Stimulated activated CD8-positive, alpha-beta memory T cell treated with anti-CD3 and anti-CD28 coated beads, Interleukin-4, amount 100 ng/mL, for 24 hours (primary cell): ENCODE measurements around the gene MAP3K6.
A peak's percentile ranks its signal among the peaks of the same experiment; 100 is the strongest.

Experiments
- DNase-seq: peaks from one replicate; pipeline ENCODE4 v3.0.0-alpha.2; 2020; ENCODE audit warnings: low read depth

Gene MAP3K6

DNA sequence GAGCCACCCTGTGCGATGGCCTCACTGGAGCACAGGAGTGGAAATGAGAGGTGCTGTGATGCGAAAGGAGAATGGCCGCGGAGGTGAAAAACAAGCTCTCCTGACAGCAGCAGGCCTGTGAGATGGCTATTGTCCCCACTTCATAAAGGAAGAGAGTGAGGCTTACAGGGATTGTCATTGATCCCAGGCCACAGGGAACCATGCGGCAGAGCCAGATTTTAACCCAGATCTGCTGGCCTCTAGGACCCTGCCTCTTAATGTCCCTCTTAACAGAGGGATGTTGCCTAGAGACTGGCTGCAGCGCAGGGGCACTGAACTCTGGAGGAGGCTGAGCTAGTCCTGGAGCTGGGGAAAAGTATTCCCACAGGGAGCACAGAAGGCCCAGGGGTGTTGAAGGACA lies 28.0 kb downstream of the MAP3K6 start:
- DNase-seq, result no peak

DNA sequence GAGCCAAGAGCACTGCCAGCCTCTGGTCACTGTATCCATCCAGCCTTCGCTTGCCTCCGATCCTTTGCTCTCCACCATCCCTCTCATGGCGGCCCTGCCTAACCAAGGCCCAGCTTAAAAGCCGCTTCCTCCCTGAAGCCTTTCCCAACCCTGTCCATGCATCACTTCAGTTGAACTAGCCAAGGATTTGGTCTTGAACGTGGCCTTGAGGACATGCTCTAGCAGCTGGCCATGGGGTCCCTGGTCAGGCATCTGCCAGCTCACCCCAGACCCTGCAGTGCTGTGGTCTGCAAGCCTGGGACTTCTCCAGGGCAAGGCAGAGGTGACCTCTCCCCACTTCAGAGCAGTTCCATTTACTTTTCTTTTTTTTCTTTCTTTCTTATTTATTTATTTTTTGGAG lies 30.0 kb downstream of the MAP3K6 start:
- DNase-seq, result no peak

DNA sequence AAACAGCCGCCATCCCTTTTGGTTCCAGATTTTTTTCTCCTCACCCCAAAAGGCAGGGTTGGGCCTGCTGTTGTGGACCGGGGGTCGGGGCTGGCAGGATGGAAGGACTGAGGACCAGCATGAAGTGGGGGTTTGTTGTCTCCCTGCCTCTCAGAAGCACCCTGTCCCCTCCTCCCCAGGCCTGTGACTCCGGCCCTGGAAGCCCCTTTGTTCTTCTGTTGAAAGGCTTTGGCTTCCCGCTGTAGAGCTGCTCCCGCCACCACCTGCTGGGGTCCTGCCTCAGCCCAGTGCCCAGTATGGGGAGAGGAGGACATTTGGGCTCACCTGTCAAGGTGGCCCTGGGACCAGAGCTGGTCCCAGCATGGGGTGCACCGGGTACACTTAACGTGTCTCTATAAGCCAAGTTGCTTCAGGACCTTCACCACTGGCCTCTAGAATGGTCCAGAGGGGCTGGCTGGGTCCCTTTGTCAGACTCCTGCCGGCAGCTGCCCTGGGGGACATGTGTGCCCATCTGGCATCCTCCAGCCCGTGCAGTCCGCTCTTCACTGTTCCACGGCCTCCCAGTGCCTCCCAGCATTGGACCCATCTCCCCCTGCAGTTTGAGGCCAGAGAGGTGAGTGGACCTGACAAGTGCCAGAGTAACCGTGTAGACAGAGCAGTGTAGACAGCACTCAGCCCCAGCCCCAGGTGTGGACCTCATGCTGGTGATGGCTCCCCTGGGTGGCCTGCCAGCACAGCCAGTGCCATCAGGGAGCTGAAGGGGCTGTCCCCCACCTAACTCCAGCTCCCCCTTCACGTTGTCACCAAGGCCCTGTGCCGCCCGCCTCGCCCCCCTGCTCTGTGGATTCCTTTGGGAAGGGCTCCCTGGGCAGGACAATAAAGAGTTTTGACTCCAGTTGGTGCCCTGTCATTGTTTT lies 31.0 kb downstream of the MAP3K6 start:
- DNase-seq, result no peak

DNA sequence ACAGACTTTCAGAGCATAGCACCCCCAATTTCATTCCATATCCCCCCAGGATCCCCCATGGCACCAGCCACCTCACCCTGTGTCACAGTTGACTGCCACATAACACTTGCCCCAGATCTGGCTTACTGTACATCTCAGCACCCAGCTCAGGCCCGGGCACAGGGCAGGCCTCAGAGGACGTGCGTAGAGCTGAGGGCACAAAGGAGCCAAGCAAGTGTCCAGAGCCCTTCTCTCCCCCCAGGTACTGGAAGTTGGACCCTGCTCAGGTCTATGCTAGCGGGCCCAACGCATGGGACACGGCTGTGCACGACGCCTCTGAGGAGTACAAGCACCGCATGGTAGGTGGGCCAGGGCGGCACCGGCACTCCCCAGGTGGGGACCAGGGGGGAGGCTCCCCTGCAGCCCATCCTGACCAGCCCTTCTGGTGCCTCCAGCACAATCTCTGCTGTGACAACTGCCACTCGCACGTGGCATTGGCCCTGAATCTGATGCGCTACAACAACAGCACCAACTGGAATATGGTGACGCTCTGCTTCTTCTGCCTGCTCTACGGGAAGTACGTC lies 33.0 kb downstream of the MAP3K6 start:
- DNase-seq, result no peak

DNA sequence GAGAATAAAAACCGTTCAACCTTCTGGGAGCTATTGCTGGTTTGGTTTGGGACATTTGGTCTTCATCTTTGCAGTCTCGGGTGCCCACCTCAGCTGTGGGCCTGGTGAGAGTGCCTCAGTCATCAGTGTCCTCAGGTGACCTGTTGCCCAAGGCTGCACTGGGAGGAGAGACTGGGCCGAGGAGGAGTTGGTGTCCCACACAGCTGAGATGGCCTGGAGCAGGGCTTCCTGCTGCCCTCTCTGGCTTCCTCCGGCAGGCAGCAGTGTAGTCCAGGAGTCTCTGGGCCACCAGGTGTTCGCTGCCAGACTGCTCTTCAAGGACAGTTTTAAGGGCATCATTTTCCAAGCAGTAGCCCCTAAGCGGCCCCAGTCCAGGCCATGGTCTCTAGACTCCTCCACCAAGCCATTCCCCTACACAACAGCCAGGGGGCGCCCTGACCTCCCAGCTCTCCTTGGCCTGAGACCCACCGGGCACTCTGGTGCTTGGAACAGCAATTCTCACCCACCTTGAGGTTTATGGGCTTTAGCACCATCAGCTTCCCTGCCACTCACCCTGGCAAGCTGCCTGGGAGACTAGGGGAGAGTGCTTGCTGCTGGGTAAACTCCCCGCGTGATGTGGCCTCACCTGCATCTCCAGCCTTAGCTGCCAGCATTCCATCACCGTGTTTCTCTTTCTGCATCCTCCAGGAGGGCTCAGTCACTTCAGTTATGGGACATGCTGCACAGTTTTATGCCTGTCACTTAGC lies 34.1 kb downstream of the MAP3K6 start:
- peak; percentile 31 for DNase-seq

DNA sequence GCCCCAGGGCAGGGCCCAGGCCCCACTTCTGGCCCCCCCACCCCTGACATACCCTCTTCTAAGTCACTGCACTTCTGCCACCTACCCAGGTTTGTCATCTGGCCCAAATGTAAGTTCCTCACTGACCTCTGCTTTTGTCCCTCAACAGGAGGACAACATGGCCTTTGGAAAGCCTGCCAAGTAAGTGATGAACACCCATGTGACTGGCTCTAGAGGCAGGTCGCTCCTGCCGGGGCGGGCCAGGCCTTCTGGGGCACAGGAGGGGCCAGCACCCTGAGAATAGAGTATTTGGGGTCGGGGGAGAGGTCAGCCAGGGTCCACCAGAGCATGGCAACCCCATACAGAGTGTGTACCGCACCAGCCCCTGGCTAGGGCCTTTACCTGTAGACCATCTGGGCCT lies 34.8 kb downstream of the MAP3K6 start:
- no peak for DNase-seq

DNA sequence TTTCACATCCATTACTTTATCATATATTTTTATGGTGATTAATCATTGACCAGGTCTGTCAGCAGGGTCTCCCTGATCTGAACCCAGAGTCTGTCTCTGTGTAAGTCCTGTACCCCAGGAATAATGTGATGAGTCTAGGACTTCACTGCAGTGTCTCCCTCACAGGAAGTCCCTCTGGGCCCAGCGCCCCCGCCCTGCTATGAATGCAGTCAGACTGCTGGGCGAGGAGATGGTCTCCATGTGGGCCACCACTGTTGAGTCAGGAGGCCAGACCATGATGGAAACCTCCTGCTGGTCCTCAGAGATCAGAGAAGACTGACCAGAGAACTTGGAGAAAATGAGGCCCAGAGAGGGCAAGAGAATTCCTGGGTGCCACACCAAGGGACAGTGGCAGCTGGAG lies 35.3 kb downstream of the MAP3K6 start:
- no peak for DNase-seq

DNA sequence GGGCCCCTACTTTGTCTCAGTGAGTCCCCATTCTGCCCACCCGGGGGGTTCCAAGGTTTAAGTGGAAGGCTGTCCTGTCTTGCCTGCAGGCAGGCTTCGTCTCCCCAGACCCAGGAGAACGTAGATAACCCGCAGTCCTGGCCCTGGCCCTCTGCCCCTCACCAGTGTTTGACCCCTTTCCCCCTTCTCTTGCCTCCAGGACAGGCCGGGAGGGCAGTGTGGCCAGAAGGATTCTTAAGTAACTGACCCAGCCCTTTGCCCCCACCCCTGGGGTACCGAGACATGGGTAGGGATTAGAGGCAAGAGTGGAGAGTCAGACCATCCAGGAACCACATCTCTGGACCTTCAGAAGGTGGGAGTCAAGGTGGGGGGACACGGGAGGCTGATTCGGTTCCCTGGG lies 36.0 kb downstream of the MAP3K6 start:
- no peak for DNase-seq

DNA sequence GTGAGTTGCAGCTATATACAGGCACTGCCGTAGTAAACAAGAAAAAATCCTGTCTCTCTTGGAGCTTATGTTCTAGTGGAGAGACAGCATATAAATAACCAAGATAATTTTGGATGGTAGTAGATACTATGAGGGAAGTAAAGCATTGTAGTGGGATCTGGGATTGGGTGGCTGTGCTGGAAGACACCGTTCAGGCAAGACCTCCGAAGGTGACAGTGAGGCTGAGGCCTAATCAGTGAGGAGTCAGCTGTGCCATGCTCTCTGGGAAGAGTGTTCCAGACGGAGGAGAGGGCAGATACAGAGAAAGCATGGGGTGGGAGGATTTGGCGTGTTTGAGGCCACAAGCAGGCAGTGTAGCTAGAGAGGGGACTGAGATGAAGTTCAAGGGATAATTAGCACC lies 38.8 kb downstream of the MAP3K6 start:
- no peak for DNase-seq

DNA sequence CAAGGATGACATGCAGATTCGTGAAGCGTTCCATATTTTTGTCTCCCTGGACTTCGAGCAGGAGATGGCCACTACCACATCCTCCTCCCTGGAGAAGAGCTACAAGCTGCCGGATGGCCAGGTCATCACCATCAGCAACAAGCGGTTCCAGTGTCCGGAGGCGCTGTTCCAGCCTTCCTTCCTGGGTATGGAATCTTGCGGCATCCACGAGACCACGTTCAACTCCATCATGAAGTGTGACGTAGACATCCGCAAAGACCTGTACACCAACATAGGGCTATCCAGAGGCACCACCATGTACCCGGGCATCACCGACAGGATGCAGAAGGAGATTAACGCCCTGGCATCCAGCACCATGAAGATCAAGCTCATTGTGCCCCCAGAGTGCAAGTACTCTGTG lies 41.5 kb downstream of the MAP3K6 start:
- DNase-seq, result no peak

DNA sequence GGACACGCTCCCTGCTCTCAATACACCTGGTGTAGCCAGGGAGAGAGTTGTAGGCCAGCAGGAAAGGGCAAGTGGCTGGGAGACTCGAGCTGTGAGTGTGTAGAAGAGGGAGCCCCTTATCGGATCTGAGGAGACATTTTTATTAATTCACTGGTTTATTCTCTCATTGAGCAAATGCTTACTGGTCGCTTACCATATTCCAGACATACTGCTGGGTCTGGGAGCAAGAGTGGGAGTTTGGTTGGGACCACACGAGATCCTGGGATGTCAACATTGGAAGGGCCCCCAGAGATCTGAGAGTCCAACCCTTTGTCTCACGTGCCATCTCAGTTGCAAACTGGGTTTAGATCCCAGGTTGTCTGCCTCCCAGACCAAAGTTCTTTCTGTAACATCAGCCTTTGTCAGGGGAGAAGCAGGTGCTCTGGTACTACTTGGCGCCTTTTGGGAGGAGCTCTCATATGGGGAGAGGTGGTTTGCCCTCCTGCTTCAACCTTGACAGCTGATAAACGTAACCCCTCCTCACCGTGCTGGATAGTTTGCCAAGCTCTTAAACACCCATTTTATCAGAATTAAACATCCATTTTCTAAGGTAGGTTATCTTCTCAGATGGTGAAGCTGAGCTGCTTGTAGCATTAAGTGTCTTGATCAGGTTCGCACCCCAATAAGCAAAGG lies 44.1 kb downstream of the MAP3K6 start:
- no peak for DNase-seq

DNA sequence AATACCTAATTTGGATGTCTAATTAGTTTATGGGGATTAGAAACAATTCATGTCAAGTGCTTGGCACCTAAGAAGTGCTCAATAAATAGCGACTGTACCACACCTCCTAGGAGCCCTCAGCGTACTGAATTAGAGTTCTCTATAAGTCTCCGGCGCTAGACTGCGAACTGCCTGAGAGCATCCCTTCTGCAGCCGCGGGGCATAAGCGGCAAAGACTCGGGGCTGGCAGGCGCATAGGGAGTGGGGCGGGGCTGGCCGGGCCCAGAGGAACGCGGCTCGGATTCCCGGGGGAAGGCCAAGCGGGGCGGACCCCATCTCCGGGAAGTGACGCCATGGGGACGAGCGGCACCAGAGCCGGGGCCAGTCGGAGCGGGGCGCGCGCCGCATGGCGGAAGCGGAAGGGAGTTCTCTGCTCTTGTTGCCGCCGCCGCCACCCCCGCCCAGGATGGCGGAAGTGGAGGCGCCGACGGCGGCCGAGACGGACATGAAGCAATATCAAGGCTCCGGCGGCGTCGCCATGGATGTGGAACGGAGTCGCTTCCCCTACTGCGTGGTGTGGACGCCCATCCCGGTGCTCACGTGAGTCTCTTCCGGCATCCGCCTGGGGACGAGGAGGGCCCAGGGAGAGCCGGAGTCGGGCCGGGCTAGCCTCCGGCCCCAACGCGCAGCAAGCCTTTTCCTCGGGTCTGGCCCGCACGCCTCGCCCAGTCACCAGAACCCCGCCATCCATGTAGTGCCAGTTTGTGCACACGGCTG lies 44.8 kb downstream of the MAP3K6 start, which contains the start of gene TMEM222:
Gene TMEM222 (plus strand): TSS at position 351 of the 756 bp plus-strand sequence. CDS start 35 bp downstream, at position 386.
- DNase-seq, result peak; percentile 96

DNA sequence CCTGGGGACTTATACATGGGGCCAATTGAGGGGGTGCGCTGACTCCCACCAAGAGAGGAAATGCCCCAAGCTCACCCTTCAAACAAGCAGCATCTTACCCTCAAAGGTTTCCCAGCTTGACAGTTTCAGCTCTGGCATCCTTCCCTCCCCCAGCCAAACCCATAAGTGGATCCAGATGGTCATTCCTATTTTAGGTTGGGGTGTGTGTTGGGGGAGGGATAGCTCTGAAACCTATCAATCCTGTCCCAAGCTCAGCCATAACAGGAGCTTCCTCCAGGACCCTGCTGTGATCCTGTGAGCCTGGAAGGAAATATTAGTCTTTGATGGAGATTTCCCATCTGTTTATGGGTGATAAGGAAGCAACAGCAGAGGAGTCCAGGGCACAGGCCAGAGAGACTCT lies 48.2 kb downstream of the MAP3K6 start:
- DNase-seq, result no peak

DNA sequence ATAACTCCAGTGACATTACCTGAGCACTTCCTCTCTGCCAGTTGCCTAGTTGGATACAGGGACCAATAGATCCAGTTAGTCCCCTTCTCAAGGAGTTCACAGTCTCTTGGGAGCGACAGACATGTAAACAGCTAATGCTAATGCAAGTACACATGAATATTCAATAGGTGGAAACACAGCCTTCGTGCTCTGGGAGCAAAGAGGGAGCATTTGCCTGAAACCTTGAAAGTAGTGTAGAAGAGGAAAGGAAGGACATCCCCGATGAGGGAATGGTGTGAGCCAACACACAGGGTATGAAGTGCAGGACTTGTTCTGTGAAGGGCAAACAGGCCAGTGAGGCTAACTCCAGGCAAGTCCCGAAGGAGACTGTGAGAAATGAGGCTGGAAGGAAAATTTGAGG lies 48.6 kb downstream of the MAP3K6 start:
- no peak for DNase-seq

DNA sequence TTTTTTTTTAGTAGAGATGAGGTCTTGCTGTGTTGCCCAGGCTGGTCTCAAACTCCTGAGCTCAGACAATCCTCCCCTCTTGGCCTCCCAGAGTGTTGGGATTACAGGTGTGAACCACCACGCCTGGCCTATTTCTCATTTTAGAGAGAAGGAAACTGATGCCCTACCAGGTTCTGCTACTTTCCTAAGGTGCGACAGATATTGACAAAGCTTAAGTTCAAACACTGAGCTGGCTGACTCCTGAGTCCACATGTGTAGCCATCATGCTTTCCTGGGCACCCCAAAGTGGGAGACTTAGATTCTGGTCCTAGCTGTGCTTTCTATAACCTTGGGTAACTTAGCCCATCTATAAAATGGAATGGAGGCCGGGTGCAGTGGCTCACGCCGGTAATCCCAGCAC lies 49.9 kb downstream of the MAP3K6 start:
- DNase-seq, result no peak

DNA sequence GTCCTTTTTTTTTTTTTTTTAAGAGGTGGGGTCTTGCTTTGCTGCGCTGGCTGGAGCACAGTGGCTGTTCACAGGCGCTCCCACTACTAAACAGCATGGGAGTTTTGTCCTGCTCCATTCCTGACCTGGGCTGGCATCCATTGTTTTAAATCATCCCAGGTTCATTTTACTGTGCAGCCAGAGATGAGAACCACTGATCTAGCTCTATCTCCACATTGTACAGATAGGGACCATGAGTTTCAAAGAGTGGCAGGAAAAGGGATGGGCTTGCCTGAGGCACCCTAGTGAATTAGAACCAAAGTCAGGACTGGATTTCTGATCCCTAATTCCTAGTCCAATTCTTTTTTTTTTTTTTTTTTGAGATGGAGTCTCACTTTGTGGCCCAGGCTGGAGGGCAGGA lies 52.0 kb downstream of the MAP3K6 start:
- no peak for DNase-seq

DNA sequence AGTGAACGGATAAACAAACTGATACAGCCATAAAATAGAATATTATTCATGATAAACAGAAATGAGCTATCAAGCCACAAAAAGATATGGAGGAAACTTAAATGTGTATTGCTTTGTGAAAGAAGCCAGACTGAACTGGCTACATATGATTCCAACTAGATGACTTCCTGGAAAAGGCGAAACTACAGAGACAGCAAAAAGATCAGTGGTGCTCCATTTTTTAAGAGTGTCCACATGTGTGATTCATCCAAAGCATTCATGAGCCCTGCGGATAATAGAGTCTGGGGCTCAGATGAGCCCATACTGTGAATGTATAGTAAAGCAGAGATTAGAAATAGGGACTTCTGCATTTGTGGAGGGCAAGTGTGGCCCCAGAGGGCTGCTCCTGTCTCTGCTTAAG lies 52.6 kb downstream of the MAP3K6 start:
- DNase-seq, result no peak

DNA sequence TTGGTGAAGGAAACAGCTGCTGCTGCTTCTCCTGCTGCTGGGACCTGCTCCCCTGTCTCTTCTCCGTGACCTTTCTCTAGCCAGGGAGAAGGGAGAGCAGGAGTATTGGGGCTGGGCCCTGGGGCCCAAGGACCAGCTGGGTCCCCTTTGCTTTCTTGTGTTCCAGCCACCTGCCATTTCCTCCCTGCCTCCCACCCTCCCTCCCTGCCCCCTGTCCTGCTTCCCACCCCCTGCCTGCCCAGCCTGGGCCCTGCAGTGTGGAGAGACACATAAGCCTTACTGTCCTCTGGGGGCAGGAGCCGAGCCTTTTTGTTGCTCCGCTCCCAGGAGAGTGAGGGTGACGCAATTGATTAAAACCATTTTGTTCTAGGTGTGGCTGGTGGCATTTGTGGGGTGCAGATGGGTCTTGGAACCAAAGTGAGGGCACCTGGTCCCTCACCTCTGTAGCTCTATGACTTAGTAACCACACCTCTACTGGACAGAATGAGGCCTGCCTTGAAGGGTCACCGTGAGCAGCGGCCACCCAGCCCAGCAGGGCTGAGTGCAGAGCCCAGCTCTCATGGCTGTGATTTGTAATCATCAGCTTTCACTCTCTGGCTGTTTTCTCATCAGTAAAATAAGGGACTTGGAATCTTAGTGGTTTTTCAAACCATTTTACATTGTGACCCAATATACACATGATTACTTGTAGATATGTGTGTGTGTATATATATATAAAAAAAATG lies 58.7 kb downstream of the MAP3K6 start:
- no peak for DNase-seq

DNA sequence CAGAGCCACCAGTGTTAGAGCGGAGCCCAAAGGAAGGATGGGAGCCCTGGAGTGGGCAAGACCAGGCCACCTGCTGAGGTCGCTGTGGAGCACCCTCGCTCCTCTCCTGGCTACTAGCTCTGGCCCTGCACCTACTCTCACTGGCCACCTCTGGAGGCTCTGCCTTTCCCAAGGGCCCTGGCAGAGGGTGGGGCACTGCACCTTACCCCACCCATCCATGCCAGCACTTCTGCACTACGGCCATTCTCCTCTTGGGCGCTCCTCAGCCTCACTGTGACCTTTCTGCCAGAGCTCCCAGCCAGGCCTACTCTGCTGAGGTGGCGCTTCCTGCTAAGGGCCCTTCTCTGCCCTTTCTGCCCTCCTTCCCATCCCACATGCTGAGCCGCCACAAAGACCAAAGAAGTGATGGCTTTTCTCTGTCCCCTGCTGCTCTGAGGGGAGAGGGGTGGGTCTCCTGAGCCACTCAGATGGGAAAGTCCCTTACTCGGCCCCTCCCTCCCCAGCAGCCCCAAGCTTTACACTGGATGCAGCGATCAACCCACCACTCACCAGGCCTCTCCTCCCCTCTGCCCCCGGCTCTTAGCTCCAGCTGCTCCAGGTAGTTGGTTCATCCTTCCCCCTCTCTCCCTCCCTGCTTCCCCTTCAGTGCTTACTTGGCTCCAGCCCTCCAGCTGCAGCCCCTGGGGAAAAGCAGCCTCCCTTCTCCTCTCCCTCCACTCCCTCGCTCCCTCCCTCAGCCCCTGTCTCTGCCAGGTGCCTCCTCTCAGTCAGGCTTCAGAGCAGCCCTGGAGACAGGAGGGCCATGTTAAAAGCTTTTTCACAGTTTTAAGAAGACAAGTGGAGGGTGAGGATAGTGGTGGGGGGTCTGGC lies 59.6 kb downstream of the MAP3K6 start:
- no peak for DNase-seq

DNA sequence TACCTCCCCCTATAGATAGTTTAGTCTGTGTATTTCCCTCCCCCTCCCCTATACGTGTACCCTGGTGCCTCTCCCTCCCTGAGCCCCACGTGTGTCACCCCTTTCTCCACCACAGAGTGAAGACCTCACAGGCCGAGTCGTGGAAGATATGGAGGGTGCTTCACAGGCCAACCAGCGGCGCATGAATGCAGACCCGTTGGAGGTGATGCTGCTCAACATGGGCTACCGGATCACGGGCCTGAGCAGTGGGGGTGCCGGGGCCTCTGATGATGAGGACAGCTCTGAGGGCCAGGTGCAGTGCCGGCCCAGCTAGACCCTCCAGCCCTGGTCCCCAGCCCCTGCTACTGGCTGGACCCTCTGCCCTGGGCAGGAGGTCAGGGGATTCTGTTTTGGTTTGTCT lies 60.7 kb downstream of the MAP3K6 start:
- no peak for DNase-seq
